Measurements from ENCODE around the gene CATSPER3.

CATSPER3 gene

GRCh38 chr5:135027697-135028615 is 60.2 kb downstream of the CATSPER3 start:
- DNase-seq (ENCODE audit: low spot score) = no peak
- TF ChIP-seq CTCF (IDR thresholded peaks at IDR 0.05; ENCODE audit: extremely low read depth, missing control alignments) = no peak

GRCh38 chr5:135028791-135029476 is 61.2 kb downstream of the CATSPER3 start:
- no peak for TF ChIP-seq CTCF (IDR thresholded peaks at IDR 0.05; ENCODE audit: extremely low read depth, missing control alignments)
- no peak for DNase-seq (ENCODE audit: low spot score)

GRCh38 chr5:135029477-135030122 is 61.9 kb downstream of the CATSPER3 start:
- no peak for DNase-seq (ENCODE audit: low spot score)
- no peak for TF ChIP-seq CTCF (IDR thresholded peaks at IDR 0.05; ENCODE audit: extremely low read depth, missing control alignments)

- no peak for DNase-seq (ENCODE audit: low spot score)
These were observed 62.6 kb downstream of the CATSPER3 start for GRCh38 chr5:135030123-135030955.

GRCh38 chr5:135030956-135031812 is 63.5 kb downstream of the CATSPER3 start:
- TF ChIP-seq CTCF (IDR thresholded peaks at IDR 0.05; ENCODE audit: extremely low read depth, missing control alignments) = no peak
- no peak for DNase-seq (ENCODE audit: low spot score)

More at GRCh38 chr5:135030123-135030955, 62.6 kb downstream of the CATSPER3 start:
- TF ChIP-seq CTCF (IDR thresholded peaks at IDR 0.05; ENCODE audit: extremely low read depth, missing control alignments) = no peak
